ENCODE measurements around the gene KCNJ15. TPM values are rescaled to one million over a fixed set of nuclear protein-coding genes. Genes with fewer than 3 reads are reported as not detected.

Gene KCNJ15
- total RNA-seq, 4 donors from 2014 or later = 4.6 to 9.2 (median 6.5) TPM

DNA sequence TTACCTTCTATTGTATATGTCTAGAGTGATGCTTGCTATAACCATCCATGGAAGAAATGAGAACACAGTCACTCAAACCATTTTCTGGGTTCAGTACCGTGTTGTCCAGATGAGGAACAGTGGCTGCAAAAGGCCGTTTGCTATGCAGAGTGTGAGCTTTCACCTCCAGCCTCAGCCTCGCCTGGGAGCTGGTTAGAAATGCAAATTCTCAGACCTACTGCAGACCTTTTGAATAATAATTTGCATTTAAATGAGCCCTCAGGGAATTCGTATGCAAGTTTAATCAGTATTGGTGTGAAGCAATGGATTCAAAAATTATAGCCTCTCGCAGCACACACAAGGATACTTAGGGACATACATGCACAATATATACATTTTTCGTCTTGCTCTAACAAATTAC lies 24.1 kb downstream of the KCNJ15 start:
- peaks cover 22% of the 10 kb centered on the region for H3K4me1 ChIP-seq
- no peak overlapping the region for H3K4me3 ChIP-seq
- WGBS = 79% methylated on average over 6 of the region's 6 CpGs
- TF ChIP-seq EP300 (IDR thresholded peaks at IDR 0.05) = no peak
- TF ChIP-seq, protein P1, sequence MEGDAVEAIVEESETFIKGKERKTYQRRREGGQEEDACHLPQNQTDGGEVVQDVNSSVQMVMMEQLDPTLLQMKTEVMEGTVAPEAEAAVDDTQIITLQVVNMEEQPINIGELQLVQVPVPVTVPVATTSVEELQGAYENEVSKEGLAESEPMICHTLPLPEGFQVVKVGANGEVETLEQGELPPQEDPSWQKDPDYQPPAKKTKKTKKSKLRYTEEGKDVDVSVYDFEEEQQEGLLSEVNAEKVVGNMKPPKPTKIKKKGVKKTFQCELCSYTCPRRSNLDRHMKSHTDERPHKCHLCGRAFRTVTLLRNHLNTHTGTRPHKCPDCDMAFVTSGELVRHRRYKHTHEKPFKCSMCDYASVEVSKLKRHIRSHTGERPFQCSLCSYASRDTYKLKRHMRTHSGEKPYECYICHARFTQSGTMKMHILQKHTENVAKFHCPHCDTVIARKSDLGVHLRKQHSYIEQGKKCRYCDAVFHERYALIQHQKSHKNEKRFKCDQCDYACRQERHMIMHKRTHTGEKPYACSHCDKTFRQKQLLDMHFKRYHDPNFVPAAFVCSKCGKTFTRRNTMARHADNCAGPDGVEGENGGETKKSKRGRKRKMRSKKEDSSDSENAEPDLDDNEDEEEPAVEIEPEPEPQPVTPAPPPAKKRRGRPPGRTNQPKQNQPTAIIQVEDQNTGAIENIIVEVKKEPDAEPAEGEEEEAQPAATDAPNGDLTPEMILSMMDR (IDR thresholded peaks at IDR 0.05) = no peak
- no peak for TF ChIP-seq POLR2A (IDR thresholded peaks at IDR 0.05)
- TF ChIP-seq POLR2AphosphoS5 (IDR thresholded peaks at IDR 0.05) = no peak
- H3K27me3 ChIP-seq = no peaks in the 10 kb centered on the region
- no peaks in the 10 kb centered on the region for H3K36me3 ChIP-seq
- DNase-seq (ENCODE audit: low spot score in 2 of 2) = no peak
- H3K27ac ChIP-seq = no peak overlapping the region
- H3K9me3 ChIP-seq = no peaks in the 10 kb centered on the region

DNA sequence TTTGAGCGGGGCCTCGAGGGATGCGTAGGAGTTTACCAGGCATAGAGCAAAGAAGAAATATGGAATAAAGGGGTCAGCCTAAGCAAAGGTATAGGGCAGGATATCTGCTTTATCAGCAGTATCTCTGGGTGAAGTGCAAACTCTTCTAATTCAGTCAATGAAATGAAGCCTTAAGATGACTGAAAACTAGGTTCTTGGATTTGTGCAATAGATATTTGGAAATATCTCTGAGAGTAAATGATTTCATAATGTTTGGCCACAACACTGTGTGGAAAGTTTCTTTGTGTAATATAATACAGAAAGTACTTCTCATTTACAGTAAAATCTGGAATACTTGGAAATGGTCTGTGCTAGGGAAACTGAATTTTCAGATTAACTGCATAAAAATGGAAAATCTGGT lies 26.1 kb downstream of the KCNJ15 start:
- H3K36me3 ChIP-seq = no peaks in the 10 kb centered on the region
- WGBS = 96% methylated on average over 3 of the region's 3 CpGs
- H3K4me1 ChIP-seq = peaks cover 23% of the 10 kb centered on the region
- H3K27ac ChIP-seq = peak overlapping the region; percentile 17
- no peaks in the 10 kb centered on the region for H3K27me3 ChIP-seq
- no peak overlapping the region for H3K4me3 ChIP-seq
- DNase-seq (ENCODE audit: low spot score in 2 of 2) = no peak
- TF ChIP-seq POLR2AphosphoS5 (IDR thresholded peaks at IDR 0.05) = no peak
- TF ChIP-seq, protein P1 (IDR thresholded peaks at IDR 0.05) = no peak
- no peak for TF ChIP-seq EP300 (IDR thresholded peaks at IDR 0.05)
- no peak for TF ChIP-seq POLR2A (IDR thresholded peaks at IDR 0.05)
- no peaks in the 10 kb centered on the region for H3K9me3 ChIP-seq

DNA sequence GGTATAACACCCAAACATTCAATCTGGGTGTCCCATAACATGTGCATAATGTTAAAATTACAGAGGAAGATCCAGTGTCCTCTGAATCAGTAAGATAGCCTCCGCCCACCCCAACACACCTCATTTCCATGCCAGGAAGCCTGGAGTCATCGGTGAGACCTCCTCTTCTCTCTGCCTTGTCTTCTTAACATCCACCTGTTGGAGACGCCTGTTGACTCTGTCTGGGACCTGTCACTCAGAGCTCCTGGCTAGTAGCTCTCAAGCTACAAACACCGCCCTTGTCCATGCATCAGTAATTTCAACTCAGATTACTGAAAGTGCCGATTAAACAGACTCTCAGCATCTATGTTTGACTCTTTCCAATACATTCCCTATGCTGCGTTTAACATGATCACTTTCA lies 27.4 kb downstream of the KCNJ15 start:
- no peak overlapping the region for H3K27ac ChIP-seq
- no peaks in the 10 kb centered on the region for H3K9me3 ChIP-seq
- H3K4me1 ChIP-seq = peaks cover 20% of the 10 kb centered on the region
- 96% methylated on average over 4 of the region's 6 CpGs for WGBS
- TF ChIP-seq, protein P1 (IDR thresholded peaks at IDR 0.05) = no peak
- no peak for TF ChIP-seq POLR2AphosphoS5 (IDR thresholded peaks at IDR 0.05)
- no peak for TF ChIP-seq POLR2A (IDR thresholded peaks at IDR 0.05)
- no peak for TF ChIP-seq EP300 (IDR thresholded peaks at IDR 0.05)
- H3K27me3 ChIP-seq = no peaks in the 10 kb centered on the region
- DNase-seq (ENCODE audit: low spot score in 2 of 2) = no peak
- H3K4me3 ChIP-seq = no peak overlapping the region
- no peaks in the 10 kb centered on the region for H3K36me3 ChIP-seq

DNA sequence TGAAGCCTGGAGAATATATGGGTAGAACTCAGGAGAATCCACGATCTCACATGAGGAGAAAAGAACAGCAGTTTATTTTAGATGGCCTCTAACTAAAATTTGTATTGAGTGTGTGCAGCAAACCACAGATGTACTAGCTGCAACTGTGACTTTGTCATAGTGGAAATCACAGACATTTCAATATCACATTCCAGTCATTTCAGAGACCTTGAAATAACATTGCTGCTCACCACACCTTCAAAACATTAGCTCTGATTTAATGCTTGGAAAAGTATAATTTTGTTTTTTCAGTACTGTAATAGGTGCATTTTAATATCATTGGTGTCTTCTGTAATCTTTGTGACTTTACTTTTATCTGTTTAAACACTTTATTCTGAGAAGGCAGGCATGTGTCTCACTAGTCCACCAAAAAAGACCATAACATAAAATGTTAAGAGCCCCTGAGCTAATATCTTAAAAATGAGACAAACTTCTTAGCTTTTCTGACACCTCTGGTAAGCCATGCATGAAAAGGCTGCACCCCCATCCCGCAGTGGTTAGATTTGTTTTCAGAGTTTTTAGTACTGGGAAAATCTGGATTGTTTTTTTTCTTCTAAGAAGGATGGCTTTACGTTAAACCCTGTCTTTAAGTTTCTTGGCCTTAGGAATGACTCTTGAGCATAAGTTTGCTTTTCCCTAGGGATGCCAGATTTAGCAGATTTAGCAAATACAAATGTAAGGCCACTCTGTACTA lies 30.1 kb downstream of the KCNJ15 start:
- Histone ChIP-seq H3K36me3 (no peaks in the 10 kb centered on the region), H3K4me3 (no peak overlapping the region), H3K27ac (no peak overlapping the region), H3K27me3 (no peaks in the 10 kb centered on the region), H3K4me1 (peaks cover 20% of the 10 kb centered on the region), H3K9me3 (no peaks in the 10 kb centered on the region)
- WGBS = 82% methylated on average over 3 of the region's 3 CpGs
- no peak for DNase-seq (ENCODE audit: low spot score in 2 of 2)
- no peak for TF ChIP-seq EP300 (IDR thresholded peaks at IDR 0.05)
- TF ChIP-seq POLR2A (IDR thresholded peaks at IDR 0.05) = no peak
- TF ChIP-seq, protein P1 (IDR thresholded peaks at IDR 0.05) = no peak
- no peak for TF ChIP-seq POLR2AphosphoS5 (IDR thresholded peaks at IDR 0.05)

DNA sequence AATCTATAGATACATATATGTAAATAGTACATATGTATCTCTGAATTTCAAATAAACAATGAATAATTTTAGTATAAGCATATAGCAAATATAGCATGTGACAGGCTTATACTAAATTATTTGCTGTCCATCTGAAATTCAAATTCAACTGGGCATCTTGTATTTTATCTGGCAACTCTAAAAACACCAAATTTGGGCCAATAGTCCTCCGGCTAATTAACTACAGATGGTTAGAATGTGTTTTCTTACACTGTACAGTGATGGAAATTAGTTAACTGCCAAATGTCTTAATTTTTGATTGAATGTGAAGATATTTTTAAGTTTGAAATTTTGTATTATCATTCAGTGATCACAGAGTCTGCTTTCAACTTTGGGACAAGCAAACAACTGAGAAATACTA lies 30.7 kb downstream of the KCNJ15 start:
- Histone ChIP-seq H3K9me3 (no peaks in the 10 kb centered on the region), H3K4me3 (no peak overlapping the region), H3K4me1 (peaks cover 20% of the 10 kb centered on the region), H3K27me3 (no peaks in the 10 kb centered on the region), H3K36me3 (no peaks in the 10 kb centered on the region), H3K27ac (no peak overlapping the region)
- TF ChIP-seq, protein P1 (IDR thresholded peaks at IDR 0.05) = no peak
- no peak for TF ChIP-seq POLR2AphosphoS5 (IDR thresholded peaks at IDR 0.05)
- TF ChIP-seq EP300 (IDR thresholded peaks at IDR 0.05) = no peak
- no peak for TF ChIP-seq POLR2A (IDR thresholded peaks at IDR 0.05)
- DNase-seq (ENCODE audit: low spot score in 2 of 2) = no peak
- 77% methylated on average over 1 of the region's 1 CpG for WGBS
